HG03520 (cell line): ENCODE data around the gene DHX8.

ENCODE experiments used
- ATAC-seq: cut with Tn5 transposase; IDR thresholded peaks from one replicate; pipeline ENCODE4 v1.9.1; 2021; ENCODE audit warnings: mild to moderate bottlenecking, moderate library complexity; ENCODE audit not compliant: unreplicated experiment

Gene DHX8

GRCh38 chr17:43543771-43544575 lies 60.2 kb downstream of the DHX8 start:
- ATAC-seq = no peak

GRCh38 chr17:43545383-43545632 lies 61.5 kb downstream of the DHX8 start:
- ATAC-seq = no peak

GRCh38 chr17:43546319-43547188 lies 62.8 kb downstream of the DHX8 start, which contains the start of gene ETV4:
TSS of gene ETV4 (minus strand) at chr17:43546340. CDS start at chr17:43545617, 723 bp downstream.
- ATAC-seq = peak; percentile 81

- ATAC-seq = no peak
Observed at GRCh38 chr17:43547189-43547550, 63.4 kb downstream of the DHX8 start.

GRCh38 chr17:43547659-43548256 lies 64.0 kb downstream of the DHX8 start:
- ATAC-seq = no peak

- ATAC-seq = no peak
Observed at GRCh38 chr17:43548689-43549379, 65.1 kb downstream of the DHX8 start.

- ATAC-seq = no peak
Observed at GRCh38 chr17:43549496-43549895, 65.7 kb downstream of the DHX8 start.

GRCh38 chr17:43550754-43551153 lies 67.0 kb downstream of the DHX8 start:
- ATAC-seq = no peak

- ATAC-seq = no peak
Observed at GRCh38 chr17:43552229-43552837, 68.6 kb downstream of the DHX8 start.

- no peak for ATAC-seq
Observed at GRCh38 chr17:43553573-43553972, 69.8 kb downstream of the DHX8 start.

GRCh38 chr17:43554857-43555256 lies 71.1 kb downstream of the DHX8 start:
- no peak for ATAC-seq

GRCh38 chr17:43556292-43556691 lies 72.5 kb downstream of the DHX8 start:
- ATAC-seq = no peak

GRCh38 chr17:43558805-43559160 lies 75.0 kb downstream of the DHX8 start:
- no peak for ATAC-seq

GRCh38 chr17:43559161-43559816 lies 75.5 kb downstream of the DHX8 start:
- no peak for ATAC-seq

- no peak for ATAC-seq
Observed at GRCh38 chr17:43560461-43561427, 77.0 kb downstream of the DHX8 start.

- no peak for ATAC-seq
Observed at GRCh38 chr17:43562679-43563599, 79.2 kb downstream of the DHX8 start.

GRCh38 chr17:43563600-43564594 lies 80.1 kb downstream of the DHX8 start:
- no peak for ATAC-seq
